Measurements from ENCODE around the gene MYL7.
A peak's percentile ranks its signal among the peaks of the same experiment; 100 is the strongest.

DNA sequence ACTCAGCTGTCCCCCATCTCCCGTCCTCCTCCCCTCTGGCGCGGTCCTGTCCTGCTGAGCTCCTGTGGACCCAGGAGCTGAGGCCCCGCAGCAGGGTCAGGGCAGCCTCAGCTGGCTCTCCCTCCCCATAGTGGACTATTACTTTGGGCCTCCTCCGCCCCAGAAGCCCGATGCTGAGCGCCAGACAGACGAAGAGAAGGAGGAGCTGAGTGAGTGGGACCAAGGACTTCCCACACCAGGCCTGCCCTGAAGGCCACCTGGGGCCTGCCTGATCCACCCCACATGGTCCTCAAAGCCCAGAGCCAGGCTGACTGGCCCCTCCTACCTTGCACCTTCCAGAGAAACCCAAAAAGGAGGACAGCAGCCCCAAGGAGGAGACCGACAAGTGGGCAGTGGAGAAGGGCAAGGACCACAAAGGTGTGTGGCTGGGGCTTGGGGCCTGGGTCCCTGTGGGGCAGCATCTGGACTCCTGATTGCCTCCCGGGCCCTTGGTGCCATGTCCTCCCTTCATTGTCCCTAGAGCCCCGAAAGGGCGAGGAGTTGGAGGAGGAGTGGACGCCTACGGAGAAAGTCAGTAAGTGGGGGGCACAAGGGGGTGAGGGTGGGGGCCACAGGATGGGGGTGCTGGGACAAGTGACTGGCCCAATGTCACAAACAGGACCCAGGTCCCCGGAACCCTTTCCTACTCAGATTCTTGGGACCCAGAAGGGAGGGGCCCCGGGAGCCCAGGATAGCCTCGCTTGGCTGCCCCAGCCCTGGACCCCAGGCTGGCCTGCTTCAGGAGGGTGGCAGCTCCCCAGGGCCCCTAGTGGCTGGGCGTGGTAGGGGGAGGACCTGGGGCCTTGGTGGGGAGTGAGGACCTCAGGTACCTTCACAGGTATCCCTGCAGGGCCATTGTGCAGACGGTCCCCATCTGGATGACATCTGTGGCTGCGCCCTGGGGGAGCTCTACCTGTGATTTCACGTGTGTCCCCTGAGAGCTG lies 32.1 kb downstream of the MYL7 start:
- TF ChIP-seq, protein P1, sequence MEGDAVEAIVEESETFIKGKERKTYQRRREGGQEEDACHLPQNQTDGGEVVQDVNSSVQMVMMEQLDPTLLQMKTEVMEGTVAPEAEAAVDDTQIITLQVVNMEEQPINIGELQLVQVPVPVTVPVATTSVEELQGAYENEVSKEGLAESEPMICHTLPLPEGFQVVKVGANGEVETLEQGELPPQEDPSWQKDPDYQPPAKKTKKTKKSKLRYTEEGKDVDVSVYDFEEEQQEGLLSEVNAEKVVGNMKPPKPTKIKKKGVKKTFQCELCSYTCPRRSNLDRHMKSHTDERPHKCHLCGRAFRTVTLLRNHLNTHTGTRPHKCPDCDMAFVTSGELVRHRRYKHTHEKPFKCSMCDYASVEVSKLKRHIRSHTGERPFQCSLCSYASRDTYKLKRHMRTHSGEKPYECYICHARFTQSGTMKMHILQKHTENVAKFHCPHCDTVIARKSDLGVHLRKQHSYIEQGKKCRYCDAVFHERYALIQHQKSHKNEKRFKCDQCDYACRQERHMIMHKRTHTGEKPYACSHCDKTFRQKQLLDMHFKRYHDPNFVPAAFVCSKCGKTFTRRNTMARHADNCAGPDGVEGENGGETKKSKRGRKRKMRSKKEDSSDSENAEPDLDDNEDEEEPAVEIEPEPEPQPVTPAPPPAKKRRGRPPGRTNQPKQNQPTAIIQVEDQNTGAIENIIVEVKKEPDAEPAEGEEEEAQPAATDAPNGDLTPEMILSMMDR (IDR thresholded peaks at IDR 0.05; ENCODE audit: low read length): peak; percentile 31; the same call in 1 of the 2 replicates
- TF ChIP-seq EZH2 (IDR thresholded peaks at IDR 0.05; ENCODE audit: borderline replicate concordance, low read length): no peak

Data from OCI-LY1 (cell line).